K562 (cell line): ENCODE data around the gene CLK3. TPM values are rescaled to one million over a fixed set of nuclear protein-coding genes. Genes with fewer than 3 reads are reported as not detected.

ENCODE experiments used
- ELF4 ChIP-seq: fragments of 450-650 bp; formaldehyde crosslinking; IDR thresholded peaks from 2 replicates; pipeline ENCODE4 v1.4.0; 2022; ENCODE audit warnings: missing genetic modification characterization
- FOSL1 ChIP-seq: fragments of 200-800 bp; sonication (Bioruptor generic); conservative IDR thresholded peaks from 2 replicates; pipeline ENCODE4 v1.6.1; 2016; ENCODE audit warnings: missing genetic modification characterization, missing compliant biosample characterization
- HMBOX1 ChIP-seq: sonication (generic); IDR thresholded peaks from 2 replicates; pipeline ENCODE4 v1.6.1; 2016
- MTA3 ChIP-seq: fragments of 450-650 bp; formaldehyde crosslinking; IDR thresholded peaks from 2 replicates; pipeline ENCODE4 v1.6.1; 2017; ENCODE audit warnings: mild to moderate bottlenecking, borderline replicate concordance
- PHF8 ChIP-seq: fragments of 200-600 bp; sonication (generic); IDR thresholded peaks from 2 replicates; pipeline ENCODE4 v1.6.1; 2012; ENCODE audit warnings: mixed run types, mild to moderate bottlenecking, inconsistent platforms, low read length, moderate library complexity, borderline replicate concordance
- RBM14 ChIP-seq: fragments of 200-400 bp; formaldehyde crosslinking; IDR thresholded peaks from 2 replicates; pipeline ENCODE4 v1.6.1; 2018; ENCODE audit warnings: low read depth, mild to moderate bottlenecking, low read length, moderate library complexity, borderline replicate concordance; ENCODE audit not compliant: insufficient read depth
- STAT5A ChIP-seq: IDR thresholded peaks from 2 replicates; pipeline ENCODE4 v1.6.1; 2012; ENCODE audit warnings: low read length, inconsistent platforms, borderline replicate concordance
- WHSC1 ChIP-seq: IDR thresholded peaks from one replicate; pipeline ENCODE4 v1.6.1; 2012; ENCODE audit warnings: low read length, control low read depth, inconsistent platforms
- ZNF398 ChIP-seq: fragments of 250-450 bp; sonication (Bioruptor Pico); IDR thresholded peaks from 2 replicates; pipeline ENCODE4 v1.8.0; 2021; ENCODE audit warnings: moderate library complexity, mild to moderate bottlenecking, inconsistent platforms
- ZSCAN32 ChIP-seq: fragments of 450-650 bp; formaldehyde crosslinking; IDR thresholded peaks from 2 replicates; pipeline ENCODE4 v1.4.0; 2020; ENCODE audit warnings: mild to moderate bottlenecking, moderate library complexity
- polyA plus RNA-seq, 8 experiments: library from polyadenylated mRNA; depleted of rRNA in 4 of 8; stranded (reverse) in 5 of 8; unstranded in 3 of 8; fragments of >200 nt; fragmentation: Nextera tagmentation in 2 of 8; fragmentation: Illumina TruSeq in 1 of 8; extraction: Ambion mirVana in 2 of 8; extraction: Trizol in 1 of 8; gene quantifications; 2 replicates each; pipeline versions ENCODE4 v1.2.1 to v1.2.3, GENCODE V29; 2011 to 2014; ENCODE audit warnings: inconsistent platforms in 1 of 8, missing spikeins in 1 of 8
- total RNA-seq, 7 experiments: library from RNA; depleted of rRNA in 6 of 7; stranded (reverse); fragments of >200 nt in 6 of 7; fragmentation: Illumina TruSeq in 2 of 7; extraction: Trizol in 2 of 7; gene quantifications; 2 replicates each; pipeline versions ENCODE4 v1.2.1 to v1.2.3, GENCODE V29; 2011 to 2021; ENCODE audit warnings: low replicate concordance in 1 of 7
- TF ChIP-seq, protein P1 (sequence below), 2 experiments: fragments of 450-650 bp in 1 of 2; sonication (generic) in 1 of 2; formaldehyde crosslinking in 1 of 2; IDR thresholded peaks; 2 replicates each; pipeline versions ENCODE4 v1.7.1 to v1.9.0; 2016 to 2022; ENCODE audit warnings: inconsistent platforms in 1 of 2, mild to moderate bottlenecking in 1 of 2, missing genetic modification reagents in 1 of 2

Gene CLK3
- total and polyA plus RNA-seq, 9 of the 15 experiments (the other 6 are each of a cell fraction or from before 2014, with no cell fraction given): 1.2 to 95.2 (median 51.7) TPM

DNA sequence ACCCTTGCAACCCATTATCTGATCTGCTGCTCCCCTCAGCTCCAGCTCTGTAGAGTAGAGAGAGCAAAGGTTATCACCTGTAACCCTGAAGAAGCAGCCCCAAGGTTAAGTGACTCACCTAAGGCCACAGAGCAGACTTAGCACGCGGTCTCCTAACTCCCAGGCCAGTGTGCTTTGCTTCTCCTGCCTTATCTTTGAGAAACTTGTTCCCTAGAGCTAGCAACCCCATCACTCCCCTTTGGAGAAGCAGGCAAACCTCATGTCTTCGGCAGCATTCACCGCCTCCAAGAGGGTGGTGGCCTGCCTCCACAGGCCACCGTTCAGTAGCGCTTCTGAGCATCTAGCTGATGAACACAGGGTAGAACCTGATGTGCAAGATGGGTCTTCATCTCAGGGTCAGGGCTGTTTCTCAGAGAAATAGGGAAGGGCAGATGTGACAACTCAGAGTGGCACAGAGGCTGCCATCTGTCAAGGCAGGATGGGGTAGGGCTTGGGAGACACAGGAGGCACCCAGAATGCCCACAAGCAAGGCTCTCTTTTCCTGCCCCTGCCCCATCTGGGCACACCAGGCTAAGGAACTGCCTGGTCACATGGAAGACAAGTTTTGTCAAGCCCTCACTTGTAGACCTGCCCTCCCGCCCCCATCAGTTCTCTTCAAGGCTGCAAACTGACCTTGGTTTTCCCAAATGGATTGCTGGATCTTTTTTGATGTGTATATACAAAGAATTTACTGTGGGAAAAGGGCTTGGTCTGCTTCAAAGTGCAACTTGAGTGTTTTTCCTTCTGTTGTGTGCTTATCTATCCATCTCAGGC is 34.9 kb upstream of the CLK3 start (continued):
- TF ChIP-seq, protein P1, sequence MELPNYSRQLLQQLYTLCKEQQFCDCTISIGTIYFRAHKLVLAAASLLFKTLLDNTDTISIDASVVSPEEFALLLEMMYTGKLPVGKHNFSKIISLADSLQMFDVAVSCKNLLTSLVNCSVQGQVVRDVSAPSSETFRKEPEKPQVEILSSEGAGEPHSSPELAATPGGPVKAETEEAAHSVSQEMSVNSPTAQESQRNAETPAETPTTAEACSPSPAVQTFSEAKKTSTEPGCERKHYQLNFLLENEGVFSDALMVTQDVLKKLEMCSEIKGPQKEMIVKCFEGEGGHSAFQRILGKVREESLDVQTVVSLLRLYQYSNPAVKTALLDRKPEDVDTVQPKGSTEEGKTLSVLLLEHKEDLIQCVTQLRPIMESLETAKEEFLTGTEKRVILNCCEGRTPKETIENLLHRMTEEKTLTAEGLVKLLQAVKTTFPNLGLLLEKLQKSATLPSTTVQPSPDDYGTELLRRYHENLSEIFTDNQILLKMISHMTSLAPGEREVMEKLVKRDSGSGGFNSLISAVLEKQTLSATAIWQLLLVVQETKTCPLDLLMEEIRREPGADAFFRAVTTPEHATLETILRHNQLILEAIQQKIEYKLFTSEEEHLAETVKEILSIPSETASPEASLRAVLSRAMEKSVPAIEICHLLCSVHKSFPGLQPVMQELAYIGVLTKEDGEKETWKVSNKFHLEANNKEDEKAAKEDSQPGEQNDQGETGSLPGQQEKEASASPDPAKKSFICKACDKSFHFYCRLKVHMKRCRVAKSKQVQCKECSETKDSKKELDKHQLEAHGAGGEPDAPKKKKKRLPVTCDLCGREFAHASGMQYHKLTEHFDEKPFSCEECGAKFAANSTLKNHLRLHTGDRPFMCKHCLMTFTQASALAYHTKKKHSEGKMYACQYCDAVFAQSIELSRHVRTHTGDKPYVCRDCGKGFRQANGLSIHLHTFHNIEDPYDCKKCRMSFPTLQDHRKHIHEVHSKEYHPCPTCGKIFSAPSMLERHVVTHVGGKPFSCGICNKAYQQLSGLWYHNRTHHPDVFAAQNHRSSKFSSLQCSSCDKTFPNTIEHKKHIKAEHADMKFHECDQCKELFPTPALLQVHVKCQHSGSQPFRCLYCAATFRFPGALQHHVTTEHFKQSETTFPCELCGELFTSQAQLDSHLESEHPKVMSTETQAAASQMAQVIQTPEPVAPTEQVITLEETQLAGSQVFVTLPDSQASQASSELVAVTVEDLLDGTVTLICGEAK (IDR thresholded peaks at IDR 0.05): no peak
- TF ChIP-seq, protein P1 (CRISPR knock-in tag; IDR thresholded peaks at IDR 0.05): no peak
- TF ChIP-seq HMBOX1 (no peak; the same call in 1 of the 2 replicates), PHF8 (no peak), ZSCAN32 (CRISPR knock-in tag) (no peak), ELF4 (CRISPR knock-in tag) (no peak), STAT5A (peak; percentile 33; the same call in 1 of the 2 replicates), ZNF398 (CRISPR knock-in tag) (no peak), FOSL1 (tag) (peak; percentile 97), RBM14 (no peak), MTA3 (0 out of 2 replicates have a peak, but pooled peaks have one; percentile 24), WHSC1 (no peak)
